ENCODE results near the gene LIPK. TPM values are rescaled to one million over a fixed set of nuclear protein-coding genes. Genes with fewer than 3 reads are reported as not detected.

LIPK gene
- total RNA-seq, 4 donors from 2014 or later = not detected

GRCh38 chr10:88754287-88754686 is 48.2 kb downstream of the LIPK start:
- Histone ChIP-seq H3K4me1 (no peaks in the 10 kb centered on the region), H3K4me3 (no peak overlapping the region), H3K27ac (no peak overlapping the region), H3K36me3 (no peaks in the 10 kb centered on the region), H3K9me3 (no peaks in the 10 kb centered on the region), H3K27me3 (no peaks in the 10 kb centered on the region)
- intact Hi-C loops (cut with DNase I; ENCODE audit: low total_unique reads) = no loop called here
- TF ChIP-seq POLR2A (IDR thresholded peaks at IDR 0.05) = no peak
- no peak for TF ChIP-seq CTCF (IDR thresholded peaks at IDR 0.05)
- DNase-seq = no peak

- Histone ChIP-seq H3K36me3 (no peaks in the 10 kb centered on the region), H3K4me3 (no peak overlapping the region), H3K9me3 (no peaks in the 10 kb centered on the region), H3K4me1 (no peaks in the 10 kb centered on the region), H3K27me3 (no peaks in the 10 kb centered on the region), H3K27ac (no peak overlapping the region)
- no peak for DNase-seq
- intact Hi-C loops (cut with DNase I; ENCODE audit: low total_unique reads) = no loop called here
- TF ChIP-seq POLR2A (IDR thresholded peaks at IDR 0.05) = no peak
- no peak for TF ChIP-seq CTCF (IDR thresholded peaks at IDR 0.05)
Measured at GRCh38 chr10:88755753-88756152, 49.7 kb downstream of the LIPK start.

- intact Hi-C loops (cut with DNase I; ENCODE audit: low total_unique reads) = no loop called here
- TF ChIP-seq POLR2A (IDR thresholded peaks at IDR 0.05) = no peak
- TF ChIP-seq CTCF (IDR thresholded peaks at IDR 0.05) = no peak
- H3K27ac ChIP-seq = no peak overlapping the region
Measured at GRCh38 chr10:88756660-88757059, 50.6 kb downstream of the LIPK start.

GRCh38 chr10:88759366-88760101 is 53.5 kb downstream of the LIPK start, which contains the start of gene LIPN:
Gene LIPN, plus strand, starts transcription at chr10:88760020. Its CDS starts 1,386 bp downstream, at chr10:88761406.
- TF ChIP-seq POLR2A (IDR thresholded peaks at IDR 0.05) (no peak), CTCF (IDR thresholded peaks at IDR 0.05) (no peak)
- Histone ChIP-seq H3K36me3 (no peaks in the 10 kb centered on the region), H3K9me3 (no peaks in the 10 kb centered on the region), H3K27ac (no peak within 1 kb of the TSS), H3K4me3 (no peak within 1 kb of the TSS), H3K27me3 (no peaks in the 10 kb centered on the region), H3K4me1 (no peaks in the 10 kb centered on the region)
- no peak for DNase-seq
- intact Hi-C loops (cut with DNase I; ENCODE audit: low total_unique reads) = no loop called here

More at GRCh38 chr10:88756660-88757059, 50.6 kb downstream of the LIPK start:
- no peaks in the 10 kb centered on the region for H3K4me1 ChIP-seq
- H3K4me3 ChIP-seq = no peak overlapping the region
- DNase-seq = no peak
- H3K27me3 ChIP-seq = no peaks in the 10 kb centered on the region
- H3K9me3 ChIP-seq = no peaks in the 10 kb centered on the region
- no peaks in the 10 kb centered on the region for H3K36me3 ChIP-seq

GRCh38 chr10:88762906-88763305 is 56.9 kb downstream of the LIPK start:
- H3K4me1 ChIP-seq = no peaks in the 10 kb centered on the region
- no peaks in the 10 kb centered on the region for H3K36me3 ChIP-seq
- TF ChIP-seq POLR2A (IDR thresholded peaks at IDR 0.05) = no peak
- no peak for TF ChIP-seq CTCF (IDR thresholded peaks at IDR 0.05)
- H3K4me3 ChIP-seq = no peak overlapping the region
- H3K27ac ChIP-seq = no peak overlapping the region
- H3K9me3 ChIP-seq = no peaks in the 10 kb centered on the region
- no peak for DNase-seq
- no peaks in the 10 kb centered on the region for H3K27me3 ChIP-seq
- intact Hi-C loops (cut with DNase I; ENCODE audit: low total_unique reads) = no loop called here
